Osteoblast (primary cell): ENCODE data around the gene TNS3. TPM values are rescaled to one million over a fixed set of nuclear protein-coding genes. Genes with fewer than 3 reads are reported as not detected.

Experiments
- DNase-seq: peaks from one replicate; pipeline ENCODE4 v3.0.0; 2011; ENCODE audit warnings: low spot score, mixed read lengths; ENCODE audit not compliant: insufficient read length; ENCODE audit errors: missing footprints
- H2AFZ ChIP-seq: 2 replicates; pipeline ENCODE4 v1.6.0; 2011; ENCODE audit warnings: mild to moderate bottlenecking, low read length
- H3K27ac ChIP-seq: 2 replicates; pipeline ENCODE4 v1.5.1; 2011; ENCODE audit warnings: mild to moderate bottlenecking, low read depth, low read length, moderate library complexity
- H3K27me3 ChIP-seq: 2 replicates; pipeline ENCODE4 v1.6.0; 2012; ENCODE audit warnings: mild to moderate bottlenecking, control low read depth, inconsistent platforms, low read length, moderate library complexity; ENCODE audit not compliant: insufficient read depth
- H3K36me3 ChIP-seq: 2 replicates; pipeline ENCODE4 v1.5.1; 2011; ENCODE audit warnings: mild to moderate bottlenecking, low read length, control low read depth, moderate library complexity; ENCODE audit not compliant: insufficient read depth
- H3K4me1 ChIP-seq: 2 replicates; pipeline ENCODE4 v1.5.1; 2011; ENCODE audit warnings: mild to moderate bottlenecking, low read length, control low read depth, moderate library complexity; ENCODE audit not compliant: insufficient read depth
- H3K4me2 ChIP-seq: 2 replicates; pipeline ENCODE4 v1.6.0; 2011; ENCODE audit warnings: mild to moderate bottlenecking, low read length; ENCODE audit not compliant: insufficient read depth
- H3K4me3 ChIP-seq: fragments of 200-600 bp; sonication (generic); 3 replicates; pipeline ENCODE4 v1.5.1; 2012; ENCODE audit warnings: mild to moderate bottlenecking, low read length, inconsistent platforms; ENCODE audit not compliant: insufficient read depth
- H3K79me2 ChIP-seq: 2 replicates; pipeline ENCODE4 v1.6.0; 2012; ENCODE audit warnings: mild to moderate bottlenecking, low read length, control low read depth, inconsistent platforms; ENCODE audit not compliant: insufficient read depth
- H3K9me3 ChIP-seq: 2 replicates; pipeline ENCODE4 v1.5.1; 2011; ENCODE audit warnings: low read depth, low read length, control low read depth
- H4K20me1 ChIP-seq: 2 replicates; pipeline ENCODE4 v1.6.0; 2012; ENCODE audit warnings: mild to moderate bottlenecking, low read length, control low read depth; ENCODE audit not compliant: insufficient read depth
- total RNA-seq: library from RNA; depleted of rRNA; stranded (reverse); fragments of >200 nt; gene quantifications from 2 replicates; pipeline ENCODE4 v1.2.3, GENCODE V29; 2012
- TF ChIP-seq, protein P1 (sequence below): IDR thresholded peaks from 2 replicates; pipeline ENCODE4 v1.5.1; 2011; ENCODE audit warnings: mild to moderate bottlenecking, low read depth, low read length, moderate library complexity; ENCODE audit errors: extremely low read depth

The TNS3 gene
- total RNA-seq, 1 donor = 67.3 TPM

DNA sequence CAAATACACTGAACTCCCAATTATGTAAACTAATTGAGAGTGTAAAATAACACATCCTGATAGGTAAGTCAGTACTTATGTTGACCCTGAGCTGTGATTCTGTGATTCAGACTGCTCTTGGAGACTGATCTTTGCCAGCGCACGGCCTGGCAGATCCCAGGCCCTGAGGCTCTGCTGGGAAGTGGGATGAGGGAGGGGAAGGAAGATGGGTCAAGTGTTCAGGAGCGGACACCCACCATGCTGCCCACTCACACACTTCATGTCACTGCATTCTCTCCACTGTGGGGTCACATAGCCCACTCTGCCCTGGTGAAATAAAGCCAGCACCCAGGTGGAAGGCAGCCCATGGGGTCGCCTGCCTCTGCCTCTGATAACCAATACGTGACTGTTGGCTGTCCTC is 226.2 kb downstream of the TNS3 start:
- no peak overlapping the region for H2AFZ ChIP-seq
- H3K27me3 ChIP-seq = no peaks in the 10 kb centered on the region
- H3K27ac ChIP-seq = no peak overlapping the region
- peaks cover 15% of the 10 kb centered on the region for H3K79me2 ChIP-seq
- H3K9me3 ChIP-seq = no peaks in the 10 kb centered on the region
- H3K4me3 ChIP-seq = no peak overlapping the region
- no peaks in the 10 kb centered on the region for H3K4me1 ChIP-seq
- H3K36me3 ChIP-seq = no peaks in the 10 kb centered on the region
- TF ChIP-seq, protein P1, sequence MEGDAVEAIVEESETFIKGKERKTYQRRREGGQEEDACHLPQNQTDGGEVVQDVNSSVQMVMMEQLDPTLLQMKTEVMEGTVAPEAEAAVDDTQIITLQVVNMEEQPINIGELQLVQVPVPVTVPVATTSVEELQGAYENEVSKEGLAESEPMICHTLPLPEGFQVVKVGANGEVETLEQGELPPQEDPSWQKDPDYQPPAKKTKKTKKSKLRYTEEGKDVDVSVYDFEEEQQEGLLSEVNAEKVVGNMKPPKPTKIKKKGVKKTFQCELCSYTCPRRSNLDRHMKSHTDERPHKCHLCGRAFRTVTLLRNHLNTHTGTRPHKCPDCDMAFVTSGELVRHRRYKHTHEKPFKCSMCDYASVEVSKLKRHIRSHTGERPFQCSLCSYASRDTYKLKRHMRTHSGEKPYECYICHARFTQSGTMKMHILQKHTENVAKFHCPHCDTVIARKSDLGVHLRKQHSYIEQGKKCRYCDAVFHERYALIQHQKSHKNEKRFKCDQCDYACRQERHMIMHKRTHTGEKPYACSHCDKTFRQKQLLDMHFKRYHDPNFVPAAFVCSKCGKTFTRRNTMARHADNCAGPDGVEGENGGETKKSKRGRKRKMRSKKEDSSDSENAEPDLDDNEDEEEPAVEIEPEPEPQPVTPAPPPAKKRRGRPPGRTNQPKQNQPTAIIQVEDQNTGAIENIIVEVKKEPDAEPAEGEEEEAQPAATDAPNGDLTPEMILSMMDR = no peak
- DNase-seq = no peak
- H4K20me1 ChIP-seq = peaks cover 87% of the 10 kb centered on the region
- H3K4me2 ChIP-seq = no peak overlapping the region

DNA sequence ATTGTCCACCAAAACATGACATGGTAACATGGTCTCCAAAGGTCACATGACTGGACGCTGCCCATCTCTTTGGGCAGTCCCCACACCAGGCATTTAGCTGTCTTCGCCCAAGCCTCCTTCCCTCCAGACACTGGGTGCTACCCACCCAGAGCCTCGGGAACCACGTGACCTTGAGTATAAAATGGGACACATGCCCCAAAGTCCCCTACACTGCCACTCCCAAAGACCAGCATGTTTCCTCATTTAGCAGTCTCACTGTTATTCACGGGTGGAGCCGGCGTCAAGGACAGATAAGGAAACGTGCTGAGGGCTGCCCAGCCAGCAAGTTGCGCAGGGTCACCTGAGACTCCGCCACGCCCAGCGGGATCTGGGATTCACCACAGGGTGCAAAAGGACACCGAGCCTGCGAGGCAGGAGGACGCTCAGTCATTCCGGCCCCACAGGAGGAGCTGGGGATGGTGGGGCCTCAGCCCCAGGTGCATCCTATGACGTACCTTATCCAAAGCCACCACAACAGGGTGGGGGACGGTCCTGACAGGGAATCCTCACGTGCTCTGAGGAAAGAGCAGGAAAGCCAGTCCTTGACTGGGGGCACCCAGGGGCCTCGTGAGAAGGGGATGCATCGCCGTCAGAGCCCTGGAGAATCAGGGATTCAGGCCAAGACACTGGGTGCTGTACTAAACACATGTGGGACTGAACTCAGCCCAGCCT is 226.9 kb downstream of the TNS3 start:
- TF ChIP-seq, protein P1 = no peak
- H3K27me3 ChIP-seq = no peaks in the 10 kb centered on the region
- H4K20me1 ChIP-seq = peaks cover 87% of the 10 kb centered on the region
- no peak overlapping the region for H3K27ac ChIP-seq
- H3K4me1 ChIP-seq = no peaks in the 10 kb centered on the region
- H3K36me3 ChIP-seq = no peaks in the 10 kb centered on the region
- H3K79me2 ChIP-seq = peaks cover 15% of the 10 kb centered on the region
- no peak overlapping the region for H2AFZ ChIP-seq
- no peaks in the 10 kb centered on the region for H3K9me3 ChIP-seq
- H3K4me3 ChIP-seq = no peak overlapping the region
- DNase-seq = no peak
- no peak overlapping the region for H3K4me2 ChIP-seq

DNA sequence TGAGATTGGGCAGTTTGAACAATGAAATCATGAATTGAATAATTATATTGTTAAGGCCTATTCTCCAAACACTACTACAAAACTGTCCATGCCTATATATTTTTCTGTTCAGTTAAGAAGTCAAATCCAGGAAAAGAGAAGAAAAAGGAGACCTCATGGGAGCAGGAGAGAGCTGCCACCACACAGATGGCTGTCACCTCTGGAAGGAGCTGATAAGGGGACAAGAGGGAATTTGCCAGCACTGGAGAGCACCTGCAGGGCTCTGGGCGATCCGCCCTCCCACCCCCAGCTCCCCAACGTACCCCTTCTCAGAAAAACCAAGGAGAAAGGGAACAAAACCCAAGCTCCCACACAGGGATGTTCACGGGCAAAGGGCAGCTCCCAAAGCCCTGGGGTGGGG is 227.8 kb downstream of the TNS3 start:
- Histone ChIP-seq H3K27ac (no peak overlapping the region), H3K9me3 (no peaks in the 10 kb centered on the region), H2AFZ (no peak overlapping the region), H3K4me3 (no peak overlapping the region), H3K4me1 (no peaks in the 10 kb centered on the region), H3K79me2 (peaks cover 15% of the 10 kb centered on the region), H3K36me3 (no peaks in the 10 kb centered on the region), H4K20me1 (peaks cover 87% of the 10 kb centered on the region), H3K4me2 (no peak overlapping the region), H3K27me3 (no peaks in the 10 kb centered on the region)
- TF ChIP-seq, protein P1 = no peak
- DNase-seq = no peak

DNA sequence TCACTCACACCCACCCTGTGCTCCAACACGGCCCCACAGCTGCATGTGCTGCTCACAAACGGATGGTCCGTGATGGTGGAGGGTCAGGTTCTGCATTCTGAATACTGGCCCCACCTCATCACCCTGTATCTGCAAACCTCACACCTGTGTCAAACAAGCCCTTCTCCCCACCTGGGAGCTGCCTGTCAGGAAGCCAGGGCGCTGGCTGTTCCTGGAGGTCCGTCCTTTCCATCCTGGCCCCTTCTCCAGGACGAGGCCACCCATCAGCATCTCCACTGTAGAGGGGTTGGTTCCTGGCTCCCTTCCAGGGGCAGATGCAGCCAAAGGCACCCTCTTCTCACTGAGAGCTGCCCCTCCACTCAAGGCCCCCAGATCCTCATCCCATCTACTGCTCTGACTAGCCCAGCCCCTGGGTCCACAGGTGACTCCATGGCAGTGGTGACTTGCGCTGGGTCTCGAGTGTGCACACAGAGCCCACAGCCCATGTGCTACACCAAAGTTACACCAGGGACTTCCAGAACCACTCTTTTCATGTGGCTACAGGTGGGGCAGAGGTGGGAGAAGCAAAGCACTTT is 229.4 kb downstream of the TNS3 start:
- Histone ChIP-seq H3K79me2 (peaks cover 15% of the 10 kb centered on the region), H3K4me1 (no peaks in the 10 kb centered on the region), H3K9me3 (no peaks in the 10 kb centered on the region), H3K4me3 (no peak overlapping the region), H3K27me3 (no peaks in the 10 kb centered on the region), H3K4me2 (no peak overlapping the region), H4K20me1 (peaks cover 88% of the 10 kb centered on the region), H2AFZ (no peak overlapping the region), H3K36me3 (peaks cover 4% of the 10 kb centered on the region), H3K27ac (no peak overlapping the region)
- TF ChIP-seq, protein P1 = no peak
- DNase-seq = no peak
